GM18502 (cell line): ENCODE data around the gene OS9.
A peak's percentile ranks its signal among the peaks of the same experiment; 100 is the strongest.

Experiments used
- ATAC-seq: cut with Tn5 transposase; IDR thresholded peaks from one replicate; pipeline ENCODE4 v1.9.1; 2021; ENCODE audit warnings: mild to moderate bottlenecking; ENCODE audit not compliant: unreplicated experiment, poor library complexity

The OS9 gene

GRCh38 chr12:57750561-57751431 lies 56.9 kb downstream of the OS9 start:
- ATAC-seq: no peak

- ATAC-seq: no peak
These were observed 57.5 kb downstream of the OS9 start for GRCh38 chr12:57751432-57751787.

GRCh38 chr12:57751788-57752667 lies 58.1 kb downstream of the OS9 start, which contains the start of gene CDK4:
CDK4 (minus strand) TSS chr12:57752310; CDS start chr12:57751717, 593 bp downstream.
- peak; percentile 67 for ATAC-seq

- no peak for ATAC-seq
These were observed 58.7 kb downstream of the OS9 start for GRCh38 chr12:57752668-57753000.

GRCh38 chr12:57753756-57754337 lies 59.9 kb downstream of the OS9 start:
- no peak for ATAC-seq

GRCh38 chr12:57754411-57755193 lies 60.7 kb downstream of the OS9 start, which contains the start of gene MARCHF9:
MARCHF9 (plus strand) TSS chr12:57755103; CDS start chr12:57755529, 426 bp downstream.
- ATAC-seq: peak; percentile 45

- ATAC-seq: no peak
These were observed 61.2 kb downstream of the OS9 start for GRCh38 chr12:57755194-57755453.

- no peak for ATAC-seq
These were observed 61.8 kb downstream of the OS9 start for GRCh38 chr12:57755454-57756372.

- ATAC-seq: peak; percentile 27
These were observed 62.7 kb downstream of the OS9 start for GRCh38 chr12:57756406-57757341.

GRCh38 chr12:57757771-57758170 lies 63.8 kb downstream of the OS9 start:
- no peak for ATAC-seq

- no peak for ATAC-seq
These were observed 64.8 kb downstream of the OS9 start for GRCh38 chr12:57758552-57759359.

- no peak for ATAC-seq
These were observed 65.5 kb downstream of the OS9 start for GRCh38 chr12:57759360-57759980.

GRCh38 chr12:57760347-57760982 lies 66.5 kb downstream of the OS9 start:
- ATAC-seq: no peak

GRCh38 chr12:57761391-57761998 lies 67.6 kb downstream of the OS9 start:
- no peak for ATAC-seq

- ATAC-seq: no peak
These were observed 68.5 kb downstream of the OS9 start for GRCh38 chr12:57762463-57762862.
